ENCODE data around the gene EPHA4. TPM values are rescaled to one million over a fixed set of nuclear protein-coding genes. Genes with fewer than 3 reads are reported as not detected.

The EPHA4 gene
- 16.9 TPM for total RNA-seq

- peak; percentile 97 for ATAC-seq
Measured at GRCh38 chr2:221572219-221572820, at the start of gene EPHA4. Gene EPHA4 (minus strand): TSS chr2:221572304. CDS start chr2:221572248, 56 bp downstream.

- no peak for ATAC-seq
Measured at GRCh38 chr2:221618007-221618406, 45.9 kb upstream of the EPHA4 start.

- no peak for ATAC-seq
Measured at GRCh38 chr2:221616561-221616960, 44.5 kb upstream of the EPHA4 start.

GRCh38 chr2:221614274-221614673 lies 42.2 kb upstream of the EPHA4 start:
- no peak for ATAC-seq

- ATAC-seq: no peak
Measured at GRCh38 chr2:221612800-221613199, 40.7 kb upstream of the EPHA4 start.

GRCh38 chr2:221612161-221612560 lies 40.1 kb upstream of the EPHA4 start:
- no peak for ATAC-seq

- ATAC-seq: no peak
Measured at GRCh38 chr2:221610675-221611074, 38.6 kb upstream of the EPHA4 start.

GRCh38 chr2:221610255-221610654 lies 38.2 kb upstream of the EPHA4 start:
- no peak for ATAC-seq

- no peak for ATAC-seq
Measured at GRCh38 chr2:221608442-221608841, 36.3 kb upstream of the EPHA4 start.

GRCh38 chr2:221606424-221606823 lies 34.3 kb upstream of the EPHA4 start:
- ATAC-seq: no peak

GRCh38 chr2:221605751-221606240 lies 33.7 kb upstream of the EPHA4 start:
- no peak for ATAC-seq

- ATAC-seq: no peak
Measured at GRCh38 chr2:221602938-221603337, 30.8 kb upstream of the EPHA4 start.

GRCh38 chr2:221601376-221601775 lies 29.3 kb upstream of the EPHA4 start:
- no peak for ATAC-seq

- no peak for ATAC-seq
Measured at GRCh38 chr2:221600388-221600787, 28.3 kb upstream of the EPHA4 start.

GRCh38 chr2:221596192-221596591 lies 24.1 kb upstream of the EPHA4 start:
- ATAC-seq: peak; percentile 51

- ATAC-seq: no peak
Measured at GRCh38 chr2:221590861-221591365, 18.8 kb upstream of the EPHA4 start.

- no peak for ATAC-seq
Measured at GRCh38 chr2:221589696-221590095, 17.6 kb upstream of the EPHA4 start.

- ATAC-seq: no peak
Measured at GRCh38 chr2:221588306-221588985, 16.3 kb upstream of the EPHA4 start.

GRCh38 chr2:221581986-221582385 lies 9.9 kb upstream of the EPHA4 start:
- ATAC-seq: no peak

- no peak for ATAC-seq
Measured at GRCh38 chr2:221574231-221574570, 2.1 kb upstream of the EPHA4 start.

GRCh38 chr2:221573430-221574230 lies 1.5 kb upstream of the EPHA4 start:
- ATAC-seq: peak; percentile 80

GRCh38 chr2:221572821-221573429 lies 821 bp upstream of the EPHA4 start:
- peak; percentile 45 for ATAC-seq

Measured in esophagus mucosa (tissue), 1 donor.